ENCODE measurements around the gene RPL13. TPM values are rescaled to one million over a fixed set of nuclear protein-coding genes. Genes with fewer than 3 reads are reported as not detected.

RPL13 gene
- total RNA-seq (2022; extraction: Qiagen RNA extraction), result 3,169 to 4,261 TPM (median 4,255 TPM) in 5 replicates

GRCh38 chr16:89560378-89561141 is at the start of gene RPL13:
TSS of gene RPL13 (plus strand) at chr16:89560682. CDS start at chr16:89560960, 278 bp downstream.

DNA sequence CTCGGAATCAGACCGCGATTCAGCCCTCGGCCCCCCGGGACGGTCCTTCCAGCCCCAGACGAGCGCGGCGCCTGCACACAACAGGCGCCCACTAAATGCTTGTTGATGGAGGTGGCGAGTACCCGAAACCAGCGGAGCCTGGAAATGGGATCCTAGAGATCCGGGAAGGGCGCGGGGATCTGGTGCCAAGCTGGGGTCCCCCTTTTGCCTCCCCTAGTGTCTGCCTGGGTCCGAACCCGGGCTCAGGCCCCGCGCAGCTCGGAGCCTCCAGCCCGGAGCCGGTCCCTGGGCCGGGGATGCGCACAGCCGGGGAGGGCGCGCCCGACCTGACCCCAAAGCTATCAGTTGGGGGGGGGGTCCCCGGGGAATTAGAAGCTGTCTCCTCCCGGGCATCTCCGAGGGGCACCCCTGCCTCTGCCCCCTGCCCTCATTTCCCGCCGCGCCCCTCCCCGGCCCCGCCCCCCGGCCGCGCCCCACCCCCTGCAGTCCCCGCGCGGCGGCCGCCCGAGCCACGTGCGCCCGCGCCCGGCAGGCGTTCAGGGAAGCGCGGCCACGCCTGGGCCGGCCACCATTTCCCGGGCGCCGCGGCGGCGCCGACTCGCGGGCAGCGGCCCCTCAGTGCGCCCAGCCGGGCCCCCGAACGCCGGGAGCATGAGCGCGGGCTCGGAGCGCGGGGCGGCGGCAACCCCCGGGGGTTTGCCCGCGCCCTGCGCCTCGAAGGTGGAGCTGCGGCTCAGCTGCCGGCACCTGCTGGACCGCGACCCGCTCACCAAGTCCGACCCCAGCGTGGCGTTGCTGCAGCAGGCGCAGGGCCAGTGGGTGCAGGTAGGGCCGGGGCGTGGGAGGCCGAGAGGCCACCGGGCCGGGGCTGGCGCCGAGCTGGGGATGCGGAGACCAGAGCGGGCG is 15.0 kb downstream of the RPL13 start, which contains the start of gene CPNE7:
TSS of gene CPNE7 (plus strand) at position 512 of the 906 bp plus-strand sequence. CDS start at position 652, 140 bp downstream.

GRCh38 chr16:89613231-89613953 is 52.9 kb downstream of the RPL13 start, which contains the start of gene DPEP1:
TSS of gene DPEP1 (plus strand) at chr16:89613642. CDS start at chr16:89630411, 16,769 bp downstream.

Other genes starting within 250 kb of the RPL13 start
- 84.5 to 112 TPM (median 110 TPM) in 5 replicates for gene ANKRD11, start 70.1 kb upstream of the RPL13 start, total RNA-seq (2022; extraction: Qiagen RNA extraction)
- gene SPG7, start 52.3 kb upstream of the RPL13 start, total RNA-seq (2022; extraction: Qiagen RNA extraction), result 104 to 110 TPM (median 105 TPM) in 5 replicates
- gene CPNE7, start 15.1 kb downstream of the RPL13 start, total RNA-seq (2022; extraction: Qiagen RNA extraction), result 58.3 to 85.1 TPM (median 75.3 TPM) in 5 replicates
- 0.55 to 1.6 TPM (median 1.6 TPM) in 5 replicates for gene DPEP1, start 53.0 kb downstream of the RPL13 start, total RNA-seq (2022; extraction: Qiagen RNA extraction)
- 91.6 to 107 TPM (median 97.3 TPM) in 5 replicates for gene CHMP1A, start 97.0 kb downstream of the RPL13 start, total RNA-seq (2022; extraction: Qiagen RNA extraction)
- 13.2 to 18.6 TPM (median 17.5 TPM) in 5 replicates for gene SPATA33, start 97.2 kb downstream of the RPL13 start, total RNA-seq (2022; extraction: Qiagen RNA extraction)
- 31.5 to 54.6 TPM (median 48.5 TPM) in 5 replicates for gene CDK10, start 126.0 kb downstream of the RPL13 start, total RNA-seq (2022; extraction: Qiagen RNA extraction)
- 8.8 to 14.3 TPM (median 12.0 TPM) in 5 replicates for gene SPATA2L, start 141.0 kb downstream of the RPL13 start, total RNA-seq (2022; extraction: Qiagen RNA extraction)
- 3.5 to 6.2 TPM (median 4.9 TPM) in 5 replicates for gene VPS9D1, start 160.2 kb downstream of the RPL13 start, total RNA-seq (2022; extraction: Qiagen RNA extraction)
- 14.6 to 21.6 TPM (median 19.2 TPM) in 5 replicates for gene ZNF276, start 160.9 kb downstream of the RPL13 start, total RNA-seq (2022; extraction: Qiagen RNA extraction)